ENCODE results near the gene QRICH2. TPM values are rescaled to one million over a fixed set of nuclear protein-coding genes. Genes with fewer than 3 reads are reported as not detected.

QRICH2 gene
- total and polyA plus RNA-seq, 9 of the 15 experiments (the other 6 are each of a cell fraction or from before 2014, with no cell fraction given), result 0.03 to 1.6 (median 0.81) TPM

DNA sequence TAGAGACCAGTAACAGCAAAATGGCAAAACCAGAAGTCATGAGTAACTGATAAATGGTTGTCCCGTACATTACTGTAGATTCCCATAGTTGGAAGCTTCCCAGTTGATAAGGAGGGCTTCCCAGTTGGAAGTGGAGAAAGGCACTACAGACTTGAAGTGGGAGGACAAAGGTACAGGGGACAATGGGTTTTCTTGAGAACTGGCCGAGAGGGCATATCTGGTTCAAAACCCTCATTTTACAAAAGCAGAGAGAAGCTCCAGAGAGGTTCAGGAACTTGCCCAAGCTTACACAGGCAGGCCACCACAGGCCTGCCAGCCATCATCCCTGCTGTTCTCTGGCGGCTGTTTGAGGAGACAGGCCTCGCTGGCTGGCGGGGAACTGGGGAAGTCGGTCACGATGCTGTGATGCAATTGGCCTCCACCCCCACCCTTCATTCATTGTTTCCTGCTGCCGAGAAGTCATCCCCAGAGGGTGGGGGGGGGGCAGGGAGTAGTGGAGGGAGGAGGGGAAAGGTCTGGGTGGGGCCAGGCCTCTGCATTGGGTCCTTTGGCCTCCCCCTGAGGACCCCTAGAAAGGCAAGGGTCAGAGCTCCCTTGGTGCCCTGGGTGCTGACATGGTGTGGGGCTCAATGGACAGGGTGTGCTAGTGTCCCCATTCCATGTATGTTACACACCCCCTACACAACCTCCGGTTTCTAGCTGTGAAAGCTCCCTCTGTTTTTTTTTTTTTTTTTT is 39.9 kb downstream of the QRICH2 start (continued):
- TF ChIP-seq ZBTB9 (CRISPR knock-in tag; IDR thresholded peaks at IDR 0.05) (no peak), TCF15 (CRISPR knock-in tag; IDR thresholded peaks at IDR 0.05) (no peak), SMARCC2 (IDR thresholded peaks at IDR 0.05; ENCODE audit: low read depth) (no peak), BRD4 (IDR thresholded peaks at IDR 0.05) (no peak), MEF2A (IDR thresholded peaks at IDR 0.05; ENCODE audit: control insufficient read depth, low read depth, low read length) (no peak), TAL1 (IDR thresholded peaks at IDR 0.05) (no peak), CREB5 (CRISPR knock-in tag; IDR thresholded peaks at IDR 0.05) (no peak), USF1 (CRISPR knock-in tag; IDR thresholded peaks at IDR 0.05) (no peak), MCM2 (IDR thresholded peaks at IDR 0.05; ENCODE audit: low read depth) (no peak), NFXL1 (CRISPR knock-in tag; IDR thresholded peaks at IDR 0.05) (peak; percentile 20; the same call in 1 of the 2 replicates), EP300 (IDR thresholded peaks at IDR 0.05; ENCODE audit: low read length) (peak; percentile 50; the same call in 1 of the 2 replicates), SOX6 (IDR thresholded peaks at IDR 0.05) (peak; percentile 79), CHD1 (IDR thresholded peaks at IDR 0.05; ENCODE audit: low read length) (peak; percentile 18), TARDBP (IDR thresholded peaks at IDR 0.05) (no peak), PML (IDR thresholded peaks at IDR 0.05; ENCODE audit: low read length) (peak; percentile 27; the same call in 1 of the 2 replicates), ZNF583 (CRISPR knock-in tag; IDR thresholded peaks at IDR 0.05) (no peak), NFIC (IDR thresholded peaks at IDR 0.05) (peak; percentile 16; the same call in 1 of the 2 replicates), ZNF197 (CRISPR knock-in tag; IDR thresholded peaks at IDR 0.05; ENCODE audit: low read depth) (peak; percentile 67; the same call in 1 of the 2 replicates), CGGBP1 (CRISPR knock-in tag; IDR thresholded peaks at IDR 0.05) (no peak), ZNF224 (CRISPR knock-in tag; IDR thresholded peaks at IDR 0.05) (no peak), JUND (IDR thresholded peaks at IDR 0.05; ENCODE audit: borderline replicate concordance, low read depth, low read length) (peak; percentile 78), JUND (tag; IDR thresholded peaks at IDR 0.05; ENCODE audit: borderline replicate concordance, low read depth, low read length) (peak; percentile 63; the same call in 1 of the 3 replicates)
- TF ChIP-seq, protein P1, sequence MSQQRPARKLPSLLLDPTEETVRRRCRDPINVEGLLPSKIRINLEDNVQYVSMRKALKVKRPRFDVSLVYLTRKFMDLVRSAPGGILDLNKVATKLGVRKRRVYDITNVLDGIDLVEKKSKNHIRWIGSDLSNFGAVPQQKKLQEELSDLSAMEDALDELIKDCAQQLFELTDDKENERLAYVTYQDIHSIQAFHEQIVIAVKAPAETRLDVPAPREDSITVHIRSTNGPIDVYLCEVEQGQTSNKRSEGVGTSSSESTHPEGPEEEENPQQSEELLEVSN (IDR thresholded peaks at IDR 0.05; ENCODE audit: borderline replicate concordance in 1 of 2, extremely low read depth in 1 of 2, insufficient read depth in 1 of 2, insufficient read length in 1 of 2, low read depth in 1 of 2, low read length in 1 of 2, poor library complexity in 1 of 2, severe bottlenecking in 1 of 2), result peak; percentile 55 to 90

All from K562 (cell line).